Measurements from ENCODE around the gene PLA1A. TPM values are rescaled to one million over a fixed set of nuclear protein-coding genes. Genes with fewer than 3 reads are reported as not detected.
A peak's percentile ranks its signal among the peaks of the same experiment; 100 is the strongest.
"Not testable (repeated sequence)": the region's sequence is repeated elsewhere in the genome, so short reads cannot be mapped to it uniquely, and the experiment has no call there.

Gene PLA1A
- total RNA-seq = not detected

- H3K9ac ChIP-seq (ENCODE audit: low read depth in 1 of 3, low read length in 3 of 3) = peak within 1 kb of the TSS in 1 of 3 donors; percentile 23
- H3K4me1 ChIP-seq (ENCODE audit: control insufficient read depth in 3 of 3, insufficient read depth in 3 of 3, low read length in 3 of 3) = peaks cover 32 to 51% (median 44%) of the 10 kb centered on the region in 3 donors
These were observed at the start of gene PLA1A for GRCh38 chr3:119597548-119598288. Gene PLA1A, plus strand, starts transcription at chr3:119597885. Its CDS starts 29 bp downstream, at chr3:119597914.

GRCh38 chr3:119548341-119548740 is 49.3 kb upstream of the PLA1A start:
- Histone ChIP-seq H3K4me3 (ENCODE audit: low read length in 3 of 3) (no peak overlapping the region), H3K9me3 (ENCODE audit: control insufficient read depth in 3 of 3, low read length in 3 of 3) (no peaks in the 10 kb centered on the region), H3K4me1 (ENCODE audit: control insufficient read depth in 3 of 3, insufficient read depth in 3 of 3, low read length in 3 of 3) (no peaks in the 10 kb centered on the region), H3K9ac (ENCODE audit: low read depth in 1 of 3, low read length in 3 of 3) (no peak overlapping the region), H3K27ac (ENCODE audit: low read depth, low read length) (no peak overlapping the region), H3K27me3 (ENCODE audit: control insufficient read depth in 3 of 3, insufficient read depth in 3 of 3, low read length in 3 of 3) (no peaks in the 10 kb centered on the region), H3K36me3 (ENCODE audit: control insufficient read depth in 3 of 3, insufficient read depth in 3 of 3, low read length in 3 of 3) (no peaks in the 10 kb centered on the region)

More at GRCh38 chr3:119597548-119598288, at the start of gene PLA1A:
- no peak within 1 kb of the TSS for H3K4me3 ChIP-seq (ENCODE audit: low read length in 3 of 3)
- no peaks in the 10 kb centered on the region for H3K36me3 ChIP-seq (ENCODE audit: control insufficient read depth in 3 of 3, insufficient read depth in 3 of 3, low read length in 3 of 3)
- peak within 1 kb of the TSS; percentile 85 for H3K27ac ChIP-seq (ENCODE audit: low read depth, low read length)
- H3K9me3 ChIP-seq (ENCODE audit: control insufficient read depth in 3 of 3, low read length in 3 of 3) = no peaks in the 10 kb centered on the region
- H3K27me3 ChIP-seq (ENCODE audit: control insufficient read depth in 3 of 3, insufficient read depth in 3 of 3, low read length in 3 of 3) = no peaks in the 10 kb centered on the region

GRCh38 chr3:119550192-119550910 is 47.3 kb upstream of the PLA1A start:
- H3K9ac ChIP-seq (ENCODE audit: low read depth in 1 of 3, low read length in 3 of 3) = no peak overlapping the region
- no peak overlapping the region for H3K4me3 ChIP-seq (ENCODE audit: low read length in 3 of 3)
- no peaks in the 10 kb centered on the region for H3K4me1 ChIP-seq (ENCODE audit: control insufficient read depth in 3 of 3, insufficient read depth in 3 of 3, low read length in 3 of 3)
- H3K27ac ChIP-seq (ENCODE audit: low read depth, low read length) = no peak overlapping the region
- H3K9me3 ChIP-seq (ENCODE audit: control insufficient read depth in 3 of 3, low read length in 3 of 3) = no peaks in the 10 kb centered on the region
- H3K36me3 ChIP-seq (ENCODE audit: control insufficient read depth in 3 of 3, insufficient read depth in 3 of 3, low read length in 3 of 3) = no peaks in the 10 kb centered on the region
- H3K27me3 ChIP-seq (ENCODE audit: control insufficient read depth in 3 of 3, insufficient read depth in 3 of 3, low read length in 3 of 3) = no peaks in the 10 kb centered on the region

GRCh38 chr3:119551598-119551997 is 46.1 kb upstream of the PLA1A start:
- H3K36me3 ChIP-seq (ENCODE audit: control insufficient read depth in 3 of 3, insufficient read depth in 3 of 3, low read length in 3 of 3) = no peaks in the 10 kb centered on the region
- no peak overlapping the region for H3K4me3 ChIP-seq (ENCODE audit: low read length in 3 of 3)
- no peaks in the 10 kb centered on the region for H3K27me3 ChIP-seq (ENCODE audit: control insufficient read depth in 3 of 3, insufficient read depth in 3 of 3, low read length in 3 of 3)
- H3K9me3 ChIP-seq (ENCODE audit: control insufficient read depth in 3 of 3, low read length in 3 of 3) = no peaks in the 10 kb centered on the region
- no peaks in the 10 kb centered on the region for H3K4me1 ChIP-seq (ENCODE audit: control insufficient read depth in 3 of 3, insufficient read depth in 3 of 3, low read length in 3 of 3)
- H3K27ac ChIP-seq (ENCODE audit: low read depth, low read length) = no peak overlapping the region
- no peak overlapping the region for H3K9ac ChIP-seq (ENCODE audit: low read depth in 1 of 3, low read length in 3 of 3)

GRCh38 chr3:119552928-119553327 is 44.8 kb upstream of the PLA1A start:
- not testable (repeated sequence) for H3K4me1 ChIP-seq (ENCODE audit: control insufficient read depth in 3 of 3, insufficient read depth in 3 of 3, low read length in 3 of 3); H3K27me3 ChIP-seq (ENCODE audit: control insufficient read depth in 3 of 3, insufficient read depth in 3 of 3, low read length in 3 of 3); H3K27ac ChIP-seq (ENCODE audit: low read depth, low read length); H3K4me3 ChIP-seq (ENCODE audit: low read length in 3 of 3); H3K9me3 ChIP-seq (ENCODE audit: control insufficient read depth in 3 of 3, low read length in 3 of 3); H3K9ac ChIP-seq (ENCODE audit: low read depth in 1 of 3, low read length in 3 of 3); H3K36me3 ChIP-seq (ENCODE audit: control insufficient read depth in 3 of 3, insufficient read depth in 3 of 3, low read length in 3 of 3)

GRCh38 chr3:119553823-119554415 is 43.8 kb upstream of the PLA1A start:
- Histone ChIP-seq H3K9me3 (ENCODE audit: control insufficient read depth in 3 of 3, low read length in 3 of 3) (no peaks in the 10 kb centered on the region), H3K4me3 (ENCODE audit: low read length in 3 of 3) (no peak overlapping the region), H3K36me3 (ENCODE audit: control insufficient read depth in 3 of 3, insufficient read depth in 3 of 3, low read length in 3 of 3) (no peaks in the 10 kb centered on the region), H3K27me3 (ENCODE audit: control insufficient read depth in 3 of 3, insufficient read depth in 3 of 3, low read length in 3 of 3) (no peaks in the 10 kb centered on the region), H3K4me1 (ENCODE audit: control insufficient read depth in 3 of 3, insufficient read depth in 3 of 3, low read length in 3 of 3) (no peaks in the 10 kb centered on the region), H3K9ac (ENCODE audit: low read depth in 1 of 3, low read length in 3 of 3) (no peak overlapping the region), H3K27ac (ENCODE audit: low read depth, low read length) (no peak overlapping the region)

GRCh38 chr3:119555309-119555735 is 42.4 kb upstream of the PLA1A start:
- no peak overlapping the region for H3K9ac ChIP-seq (ENCODE audit: low read depth in 1 of 3, low read length in 3 of 3)
- no peaks in the 10 kb centered on the region for H3K27me3 ChIP-seq (ENCODE audit: control insufficient read depth in 3 of 3, insufficient read depth in 3 of 3, low read length in 3 of 3)
- no peaks in the 10 kb centered on the region for H3K36me3 ChIP-seq (ENCODE audit: control insufficient read depth in 3 of 3, insufficient read depth in 3 of 3, low read length in 3 of 3)
- no peaks in the 10 kb centered on the region for H3K9me3 ChIP-seq (ENCODE audit: control insufficient read depth in 3 of 3, low read length in 3 of 3)
- H3K4me3 ChIP-seq (ENCODE audit: low read length in 3 of 3) = no peak overlapping the region
- no peak overlapping the region for H3K27ac ChIP-seq (ENCODE audit: low read depth, low read length)
- H3K4me1 ChIP-seq (ENCODE audit: control insufficient read depth in 3 of 3, insufficient read depth in 3 of 3, low read length in 3 of 3) = peaks cover 0 to 3% (median 0%) of the 10 kb centered on the region in 3 donors

- no peak overlapping the region for H3K9ac ChIP-seq (ENCODE audit: low read depth in 1 of 3, low read length in 3 of 3)
- H3K9me3 ChIP-seq (ENCODE audit: control insufficient read depth in 3 of 3, low read length in 3 of 3) = no peaks in the 10 kb centered on the region
- H3K27ac ChIP-seq (ENCODE audit: low read depth, low read length) = no peak overlapping the region
- H3K27me3 ChIP-seq (ENCODE audit: control insufficient read depth in 3 of 3, insufficient read depth in 3 of 3, low read length in 3 of 3) = no peaks in the 10 kb centered on the region
- H3K36me3 ChIP-seq (ENCODE audit: control insufficient read depth in 3 of 3, insufficient read depth in 3 of 3, low read length in 3 of 3) = no peaks in the 10 kb centered on the region
- H3K4me3 ChIP-seq (ENCODE audit: low read length in 3 of 3) = no peak overlapping the region
- peaks cover 0 to 3% (median 0%) of the 10 kb centered on the region in 3 donors for H3K4me1 ChIP-seq (ENCODE audit: control insufficient read depth in 3 of 3, insufficient read depth in 3 of 3, low read length in 3 of 3)
These were observed 41.8 kb upstream of the PLA1A start for GRCh38 chr3:119555929-119556328.

GRCh38 chr3:119557192-119557876 is 40.4 kb upstream of the PLA1A start:
- H3K27me3 ChIP-seq (ENCODE audit: control insufficient read depth in 3 of 3, insufficient read depth in 3 of 3, low read length in 3 of 3) = no peaks in the 10 kb centered on the region
- H3K9me3 ChIP-seq (ENCODE audit: control insufficient read depth in 3 of 3, low read length in 3 of 3) = no peaks in the 10 kb centered on the region
- H3K36me3 ChIP-seq (ENCODE audit: control insufficient read depth in 3 of 3, insufficient read depth in 3 of 3, low read length in 3 of 3) = no peaks in the 10 kb centered on the region
- no peak overlapping the region for H3K27ac ChIP-seq (ENCODE audit: low read depth, low read length)
- no peak overlapping the region for H3K4me3 ChIP-seq (ENCODE audit: low read length in 3 of 3)
- no peak overlapping the region for H3K9ac ChIP-seq (ENCODE audit: low read depth in 1 of 3, low read length in 3 of 3)
- peaks cover 0 to 4% (median 0%) of the 10 kb centered on the region in 3 donors for H3K4me1 ChIP-seq (ENCODE audit: control insufficient read depth in 3 of 3, insufficient read depth in 3 of 3, low read length in 3 of 3)
